Osteoblast (primary cell): Measurements from ENCODE around the gene LHX4. TPM values are rescaled to one million over a fixed set of nuclear protein-coding genes. Genes with fewer than 3 reads are reported as not detected.

Source experiments
- DNase-seq: peaks from one replicate; pipeline ENCODE4 v3.0.0; 2011; ENCODE audit warnings: low spot score, mixed read lengths; ENCODE audit not compliant: insufficient read length; ENCODE audit errors: missing footprints
- H2AFZ ChIP-seq: 2 replicates; pipeline ENCODE4 v1.6.0; 2011; ENCODE audit warnings: mild to moderate bottlenecking, low read length
- H3K27ac ChIP-seq: 2 replicates; pipeline ENCODE4 v1.5.1; 2011; ENCODE audit warnings: mild to moderate bottlenecking, low read depth, low read length, moderate library complexity
- H3K27me3 ChIP-seq: 2 replicates; pipeline ENCODE4 v1.6.0; 2012; ENCODE audit warnings: mild to moderate bottlenecking, control low read depth, inconsistent platforms, low read length, moderate library complexity; ENCODE audit not compliant: insufficient read depth
- H3K36me3 ChIP-seq: 2 replicates; pipeline ENCODE4 v1.5.1; 2011; ENCODE audit warnings: mild to moderate bottlenecking, low read length, control low read depth, moderate library complexity; ENCODE audit not compliant: insufficient read depth
- H3K4me1 ChIP-seq: 2 replicates; pipeline ENCODE4 v1.5.1; 2011; ENCODE audit warnings: mild to moderate bottlenecking, low read length, control low read depth, moderate library complexity; ENCODE audit not compliant: insufficient read depth
- H3K4me2 ChIP-seq: 2 replicates; pipeline ENCODE4 v1.6.0; 2011; ENCODE audit warnings: mild to moderate bottlenecking, low read length; ENCODE audit not compliant: insufficient read depth
- H3K4me3 ChIP-seq: fragments of 200-600 bp; sonication (generic); 3 replicates; pipeline ENCODE4 v1.5.1; 2012; ENCODE audit warnings: mild to moderate bottlenecking, low read length, inconsistent platforms; ENCODE audit not compliant: insufficient read depth
- H3K79me2 ChIP-seq: 2 replicates; pipeline ENCODE4 v1.6.0; 2012; ENCODE audit warnings: mild to moderate bottlenecking, low read length, control low read depth, inconsistent platforms; ENCODE audit not compliant: insufficient read depth
- H3K9me3 ChIP-seq: 2 replicates; pipeline ENCODE4 v1.5.1; 2011; ENCODE audit warnings: low read depth, low read length, control low read depth
- H4K20me1 ChIP-seq: 2 replicates; pipeline ENCODE4 v1.6.0; 2012; ENCODE audit warnings: mild to moderate bottlenecking, low read length, control low read depth; ENCODE audit not compliant: insufficient read depth
- total RNA-seq: library from RNA; depleted of rRNA; stranded (reverse); fragments of >200 nt; gene quantifications from 2 replicates; pipeline ENCODE4 v1.2.3, GENCODE V29; 2012
- TF ChIP-seq, protein P1 (sequence below): IDR thresholded peaks from 2 replicates; pipeline ENCODE4 v1.5.1; 2011; ENCODE audit warnings: mild to moderate bottlenecking, low read depth, low read length, moderate library complexity; ENCODE audit errors: extremely low read depth

LHX4 gene
- total RNA-seq, 1 donor, result not detected

GRCh38 chr1:180274221-180274620 lies 44.2 kb downstream of the LHX4 start:
- no peak overlapping the region for H3K4me3 ChIP-seq
- H3K27me3 ChIP-seq, result no peaks in the 10 kb centered on the region
- DNase-seq, result no peak
- H3K27ac ChIP-seq, result no peak overlapping the region
- H3K36me3 ChIP-seq, result peaks cover 4% of the 10 kb centered on the region
- no peaks in the 10 kb centered on the region for H3K4me1 ChIP-seq
- TF ChIP-seq, protein P1, sequence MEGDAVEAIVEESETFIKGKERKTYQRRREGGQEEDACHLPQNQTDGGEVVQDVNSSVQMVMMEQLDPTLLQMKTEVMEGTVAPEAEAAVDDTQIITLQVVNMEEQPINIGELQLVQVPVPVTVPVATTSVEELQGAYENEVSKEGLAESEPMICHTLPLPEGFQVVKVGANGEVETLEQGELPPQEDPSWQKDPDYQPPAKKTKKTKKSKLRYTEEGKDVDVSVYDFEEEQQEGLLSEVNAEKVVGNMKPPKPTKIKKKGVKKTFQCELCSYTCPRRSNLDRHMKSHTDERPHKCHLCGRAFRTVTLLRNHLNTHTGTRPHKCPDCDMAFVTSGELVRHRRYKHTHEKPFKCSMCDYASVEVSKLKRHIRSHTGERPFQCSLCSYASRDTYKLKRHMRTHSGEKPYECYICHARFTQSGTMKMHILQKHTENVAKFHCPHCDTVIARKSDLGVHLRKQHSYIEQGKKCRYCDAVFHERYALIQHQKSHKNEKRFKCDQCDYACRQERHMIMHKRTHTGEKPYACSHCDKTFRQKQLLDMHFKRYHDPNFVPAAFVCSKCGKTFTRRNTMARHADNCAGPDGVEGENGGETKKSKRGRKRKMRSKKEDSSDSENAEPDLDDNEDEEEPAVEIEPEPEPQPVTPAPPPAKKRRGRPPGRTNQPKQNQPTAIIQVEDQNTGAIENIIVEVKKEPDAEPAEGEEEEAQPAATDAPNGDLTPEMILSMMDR, result no peak
- no peak overlapping the region for H3K4me2 ChIP-seq
- no peaks in the 10 kb centered on the region for H3K79me2 ChIP-seq
- H4K20me1 ChIP-seq, result no peaks in the 10 kb centered on the region
- no peak overlapping the region for H2AFZ ChIP-seq
- H3K9me3 ChIP-seq, result no peaks in the 10 kb centered on the region

DNA sequence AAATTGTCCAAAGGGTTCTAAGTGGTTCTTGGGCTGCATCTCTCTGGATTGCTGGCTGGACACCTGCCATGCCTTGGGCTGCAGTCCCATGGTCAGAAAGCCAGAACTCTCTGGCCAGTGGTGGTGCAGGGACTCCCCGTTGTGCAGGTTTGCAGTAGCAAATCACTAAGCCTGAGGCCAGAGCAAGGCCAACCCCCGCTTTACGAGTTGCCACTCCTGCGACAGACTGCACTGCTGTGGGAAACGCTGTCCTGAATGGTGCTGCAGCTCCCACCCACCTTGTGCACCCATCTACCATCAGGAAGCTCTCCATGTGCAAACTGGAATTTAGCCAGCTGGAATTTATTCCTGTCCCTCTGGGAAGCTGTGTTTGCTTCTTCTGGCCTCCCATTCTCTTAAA lies 45.7 kb downstream of the LHX4 start:
- TF ChIP-seq, protein P1, result no peak
- Histone ChIP-seq H3K4me2 (no peak overlapping the region), H3K27me3 (no peaks in the 10 kb centered on the region)

GRCh38 chr1:180277476-180278193 lies 47.6 kb downstream of the LHX4 start:
- no peak overlapping the region for H3K27ac ChIP-seq
- no peak overlapping the region for H2AFZ ChIP-seq

More for the DNA sequence above, 45.7 kb downstream of the LHX4 start:
- no peaks in the 10 kb centered on the region for H3K9me3 ChIP-seq
- peaks cover 4% of the 10 kb centered on the region for H3K36me3 ChIP-seq
- no peak overlapping the region for H2AFZ ChIP-seq
- H3K4me3 ChIP-seq, result no peak overlapping the region
- H3K79me2 ChIP-seq, result no peaks in the 10 kb centered on the region
- DNase-seq, result no peak
- H4K20me1 ChIP-seq, result no peaks in the 10 kb centered on the region
- no peak overlapping the region for H3K27ac ChIP-seq
- no peaks in the 10 kb centered on the region for H3K4me1 ChIP-seq

DNA sequence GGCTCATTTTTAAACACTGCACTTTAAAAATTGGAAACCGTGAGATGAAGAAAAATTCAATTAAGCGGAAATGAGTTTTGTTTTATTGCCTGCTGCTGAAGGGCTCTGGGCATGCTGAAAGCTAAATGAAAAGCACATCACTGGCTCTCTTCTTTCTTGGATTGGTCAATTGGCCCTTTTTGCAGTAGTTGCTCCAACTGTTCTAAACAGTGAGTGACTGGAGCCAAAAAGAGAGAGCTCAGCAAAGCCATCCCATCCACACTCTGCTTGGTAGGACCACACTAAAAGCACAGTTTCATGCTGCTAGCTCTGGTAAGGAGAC lies 48.1 kb downstream of the LHX4 start:
- Histone ChIP-seq H3K27ac (no peak overlapping the region), H3K27me3 (no peaks in the 10 kb centered on the region), H3K4me2 (no peak overlapping the region), H3K79me2 (no peaks in the 10 kb centered on the region), H2AFZ (no peak overlapping the region), H3K9me3 (no peaks in the 10 kb centered on the region), H3K4me3 (no peak overlapping the region), H3K4me1 (no peaks in the 10 kb centered on the region), H3K36me3 (peaks cover 4% of the 10 kb centered on the region), H4K20me1 (no peaks in the 10 kb centered on the region)
- TF ChIP-seq, protein P1, result no peak
- no peak for DNase-seq

More at GRCh38 chr1:180277476-180278193, 47.6 kb downstream of the LHX4 start:
- Histone ChIP-seq H3K27me3 (no peaks in the 10 kb centered on the region), H3K4me1 (no peaks in the 10 kb centered on the region), H3K4me2 (no peak overlapping the region), H4K20me1 (no peaks in the 10 kb centered on the region), H3K79me2 (no peaks in the 10 kb centered on the region), H3K4me3 (no peak overlapping the region), H3K36me3 (peaks cover 4% of the 10 kb centered on the region), H3K9me3 (no peaks in the 10 kb centered on the region)
- TF ChIP-seq, protein P1, result no peak
- DNase-seq, result no peak
